CD4-positive, alpha-beta T cell (primary cell): ENCODE results near the gene PDLIM7. TPM values are rescaled to one million over a fixed set of nuclear protein-coding genes. Genes with fewer than 3 reads are reported as not detected.

Experiments used
- ATAC-seq: fragments of 200-7000 bp; cut with Tn5 transposase; one replicate; pipeline ENCODE4 v1.10.0; 2022; ENCODE audit warnings: mild to moderate bottlenecking; ENCODE audit not compliant: poor library complexity
- CTCF ChIA-PET: fragments of 350-600 bp; sonication (Branson Sonifier 250); formaldehyde crosslinking; loops from one replicate; lab custom pipeline; 2021; ENCODE audit warnings: antibody characterized with exemption, inconsistent platforms; lab: Charles Lee
- POLR2A ChIA-PET: fragments of 350-600 bp; sonication (Branson Sonifier 250); formaldehyde crosslinking; loops from one replicate; lab custom pipeline; 2021; ENCODE audit warnings: antibody characterized with exemption, inconsistent platforms; lab: Charles Lee
- DNase-seq, 14 experiments: peaks; one replicate each; pipeline ENCODE4 v3.0.0-alpha.2; 2013 to 2020; ENCODE audit warnings: mixed read lengths in 2 of 14
- H3K27ac ChIP-seq, 2 donors: one replicate each; pipeline versions ENCODE4 v1.5.1 to v1.7.0; 2013; ENCODE audit warnings: low read length in 2 of 2, low read depth in 1 of 2, mild to moderate bottlenecking in 1 of 2
- H3K27me3 ChIP-seq, 2 experiments: 1 replicate in 1 of 2; 2 replicates in 1 of 2; pipeline versions ENCODE4 v1.6.1 to v1.7.0; 2013; ENCODE audit warnings: low read length in 2 of 2, control low read depth in 1 of 2, mild to moderate bottlenecking in 1 of 2, moderate library complexity in 1 of 2; ENCODE audit not compliant: insufficient read depth in 2 of 2, control insufficient read depth in 1 of 2
- H3K36me3 ChIP-seq: one replicate; pipeline ENCODE4 v1.6.1; 2013; ENCODE audit warnings: low read length, control low read depth; ENCODE audit not compliant: insufficient read depth
- H3K4me1 ChIP-seq: one replicate; pipeline ENCODE4 v1.6.1; 2013; ENCODE audit warnings: low read length, control low read depth; ENCODE audit not compliant: insufficient read depth
- H3K4me3 ChIP-seq: one replicate; pipeline ENCODE4 v1.5.1; 2013; ENCODE audit warnings: mild to moderate bottlenecking, low read length, moderate library complexity
- H3K9me3 ChIP-seq, 2 experiments: 1 replicate in 1 of 2; 2 replicates in 1 of 2; pipeline versions ENCODE4 v1.6.1 to v1.7.0; 2013; ENCODE audit warnings: low read length in 2 of 2, mild to moderate bottlenecking in 2 of 2, control low read depth in 1 of 2, moderate library complexity in 1 of 2; ENCODE audit not compliant: control insufficient read depth in 1 of 2, insufficient read depth in 1 of 2
- H3K27ac Mint-ChIP-seq: one replicate; pipeline ENCODE4 v1.8.0; 2020; ENCODE audit warnings: mixed read lengths
- H3K27me3 Mint-ChIP-seq: one replicate; pipeline ENCODE4 v1.8.0; 2021; ENCODE audit warnings: mixed read lengths
- H3K36me3 Mint-ChIP-seq: one replicate; pipeline ENCODE4 v1.8.0; 2021; ENCODE audit warnings: low read depth, mixed read lengths
- H3K4me1 Mint-ChIP-seq: one replicate; pipeline ENCODE4 v1.8.0; 2021; ENCODE audit warnings: low read depth, mixed read lengths
- H3K4me3 Mint-ChIP-seq: one replicate; pipeline ENCODE4 v1.8.0; 2020; ENCODE audit warnings: mild to moderate bottlenecking, mixed read lengths
- H3K9me3 Mint-ChIP-seq: one replicate; pipeline ENCODE4 v1.8.0; 2020; ENCODE audit warnings: mixed read lengths
- intact Hi-C, 2 experiments: fragments of 100-400 bp; cut with DNase I in 1 of 2; cut with micrococcal nuclease in 1 of 2; formaldehyde crosslinking; loops; one replicate each; pipeline versions ENCODE4 v1.15.1 to v1.9.0; 2023 to 2025; cut with DNase I, micrococcal nuclease
- total RNA-seq, 174 experiments: library from RNA in 2 of 174; stranded (reverse) in 2 of 174; gene quantifications; one replicate each; pipeline ENCODE4 v1.2.3 and lab custom pipeline; 2021 to 2026
- TF ChIP-seq, protein P1 (sequence below): fragments of 200-600 bp; IDR thresholded peaks from one replicate; pipeline ENCODE4 v1.8.0; 2022; ENCODE audit warnings: antibody characterized with exemption, mild to moderate bottlenecking

PDLIM7 gene
- total RNA-seq, 2 experiments from 2014 or later: 5.2 to 6.0 TPM

DNA sequence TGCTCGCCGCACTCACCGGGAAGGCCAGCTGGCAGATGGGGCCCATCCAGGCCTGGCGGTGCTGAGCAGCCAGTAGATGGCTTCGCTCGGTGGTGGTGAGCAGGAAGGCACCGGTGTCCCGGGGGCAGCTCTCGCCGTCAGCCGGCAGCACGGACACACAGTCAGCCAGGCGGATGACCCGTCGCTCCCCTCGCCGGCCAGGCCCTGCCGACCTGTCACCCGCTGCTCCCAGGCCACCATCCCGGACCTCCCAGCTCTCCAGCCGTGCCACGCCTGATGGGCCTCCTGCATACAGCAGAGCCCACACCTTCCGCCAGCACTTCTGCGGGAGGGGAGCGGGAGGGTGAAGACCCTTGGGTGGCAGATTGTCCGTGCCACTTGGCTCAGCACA is 10.8 kb upstream of the PDLIM7 start:
- TF ChIP-seq, protein P1, sequence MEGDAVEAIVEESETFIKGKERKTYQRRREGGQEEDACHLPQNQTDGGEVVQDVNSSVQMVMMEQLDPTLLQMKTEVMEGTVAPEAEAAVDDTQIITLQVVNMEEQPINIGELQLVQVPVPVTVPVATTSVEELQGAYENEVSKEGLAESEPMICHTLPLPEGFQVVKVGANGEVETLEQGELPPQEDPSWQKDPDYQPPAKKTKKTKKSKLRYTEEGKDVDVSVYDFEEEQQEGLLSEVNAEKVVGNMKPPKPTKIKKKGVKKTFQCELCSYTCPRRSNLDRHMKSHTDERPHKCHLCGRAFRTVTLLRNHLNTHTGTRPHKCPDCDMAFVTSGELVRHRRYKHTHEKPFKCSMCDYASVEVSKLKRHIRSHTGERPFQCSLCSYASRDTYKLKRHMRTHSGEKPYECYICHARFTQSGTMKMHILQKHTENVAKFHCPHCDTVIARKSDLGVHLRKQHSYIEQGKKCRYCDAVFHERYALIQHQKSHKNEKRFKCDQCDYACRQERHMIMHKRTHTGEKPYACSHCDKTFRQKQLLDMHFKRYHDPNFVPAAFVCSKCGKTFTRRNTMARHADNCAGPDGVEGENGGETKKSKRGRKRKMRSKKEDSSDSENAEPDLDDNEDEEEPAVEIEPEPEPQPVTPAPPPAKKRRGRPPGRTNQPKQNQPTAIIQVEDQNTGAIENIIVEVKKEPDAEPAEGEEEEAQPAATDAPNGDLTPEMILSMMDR: no peak
- Mint-ChIP-seq H3K4me1 (no peaks in the 10 kb centered on the region), H3K4me3 (no peak overlapping the region), H3K9me3 (no peaks in the 10 kb centered on the region), H3K27me3 (no peaks in the 10 kb centered on the region), H3K27ac (no peak overlapping the region), H3K36me3 (peaks cover 25% of the 10 kb centered on the region)
- Histone ChIP-seq H3K9me3 (no peaks in the 10 kb centered on the region), H3K27ac (no peak overlapping the region), H3K27me3 (no peaks in the 10 kb centered on the region), H3K36me3 (peaks cover 29% of the 10 kb centered on the region), H3K4me1 (peaks cover 17% of the 10 kb centered on the region), H3K4me3 (peak overlapping the region; percentile 42)
- ChIA-PET POLR2A (interaction anchor here (1.9 kb wide), 1 partner anchor 29 kb away, joined by 5 read pairs; no protein-coding TSS in a partner anchor), CTCF (interaction anchor here (1.0 kb wide), 1 partner anchor 104 kb away, joined by 3 read pairs; no protein-coding TSS in a partner anchor)
- DNase-seq (peak in 1 of 14 experiments; percentile 30), ATAC-seq (no peak)
- intact Hi-C loops: no loop called here

DNA sequence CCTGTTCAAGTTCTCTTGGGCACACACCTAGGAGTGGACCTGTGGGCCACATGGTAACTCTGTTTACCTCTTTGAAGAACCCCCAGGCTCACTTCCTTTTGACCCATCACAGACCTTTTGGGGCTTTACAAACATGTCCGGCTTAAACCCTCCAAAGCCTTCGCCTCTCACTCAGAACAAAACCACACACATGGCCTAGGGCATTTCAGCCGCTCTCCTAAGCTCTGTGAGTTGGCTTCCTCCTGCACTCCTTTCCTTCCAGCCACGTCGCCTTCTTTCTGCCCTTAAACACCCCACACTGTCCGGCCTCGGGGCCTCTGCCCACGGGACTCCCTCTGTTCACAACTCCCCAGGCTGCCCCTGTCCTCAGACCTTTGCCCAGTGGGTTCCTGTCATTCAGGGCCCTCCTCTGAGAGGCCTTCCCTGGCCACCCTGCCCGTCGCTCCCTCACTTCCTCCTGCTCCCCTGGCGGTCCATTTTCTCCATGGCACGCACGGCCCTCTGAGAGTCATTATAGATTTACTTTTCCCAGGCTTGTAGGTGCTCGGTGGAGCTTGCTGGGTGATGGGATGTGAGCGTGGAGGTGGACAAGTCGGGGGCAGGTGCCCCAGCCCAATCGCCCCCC is 10.3 kb upstream of the PDLIM7 start:
- intact Hi-C loops: no loop called here
- peaks cover 24% of the 10 kb centered on the region for H3K36me3 ChIP-seq
- Mint-ChIP-seq H3K9me3 (no peaks in the 10 kb centered on the region), H3K4me1 (no peaks in the 10 kb centered on the region), H3K4me3 (no peak overlapping the region), H3K36me3 (peaks cover 20% of the 10 kb centered on the region), H3K27ac (no peak overlapping the region), H3K27me3 (no peaks in the 10 kb centered on the region)
- H3K4me1 ChIP-seq: peaks cover 17% of the 10 kb centered on the region
- DNase-seq: peak in 1 of 14 experiments; percentile 35
- peak overlapping the region; percentile 42 for H3K4me3 ChIP-seq
- no peak for ATAC-seq
- TF ChIP-seq, protein P1: no peak
- H3K9me3 ChIP-seq: no peaks in the 10 kb centered on the region
- CTCF ChIA-PET: no interaction called here
- H3K27me3 ChIP-seq: no peaks in the 10 kb centered on the region
- no peak overlapping the region for H3K27ac ChIP-seq
- POLR2A ChIA-PET: interaction anchor here (1.9 kb wide), 1 partner anchor 29 kb away, joined by 5 read pairs; no protein-coding TSS in a partner anchor

DNA sequence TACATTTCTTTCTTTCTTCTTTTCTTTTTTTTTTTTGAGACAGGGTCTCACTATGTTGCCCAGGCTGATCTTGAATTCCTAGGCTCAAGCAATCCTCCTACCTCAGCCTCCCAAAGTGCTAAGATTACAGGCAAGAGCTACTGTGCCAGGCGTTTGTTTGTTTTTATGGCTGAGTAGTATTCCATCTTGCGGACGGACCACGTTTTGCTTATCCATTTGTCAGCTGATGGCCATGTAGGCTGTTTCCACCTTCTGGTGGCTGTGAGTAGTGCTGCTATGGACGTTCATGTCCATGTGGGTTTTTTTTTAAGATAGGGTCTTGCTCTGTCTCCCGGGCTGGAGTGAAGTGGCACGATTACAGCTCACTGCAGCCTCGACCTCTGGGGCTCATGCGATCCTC is 9.8 kb upstream of the PDLIM7 start:
- Mint-ChIP-seq H3K4me1 (no peaks in the 10 kb centered on the region), H3K27ac (no peak overlapping the region), H3K4me3 (no peak overlapping the region), H3K27me3 (no peaks in the 10 kb centered on the region), H3K36me3 (peaks cover 15% of the 10 kb centered on the region), H3K9me3 (no peaks in the 10 kb centered on the region)
- Histone ChIP-seq H3K9me3 (no peaks in the 10 kb centered on the region), H3K36me3 (peaks cover 18% of the 10 kb centered on the region), H3K27ac (no peak overlapping the region), H3K4me3 (no peak overlapping the region), H3K4me1 (peaks cover 17% of the 10 kb centered on the region), H3K27me3 (no peaks in the 10 kb centered on the region)
- POLR2A ChIA-PET: no interaction called here
- intact Hi-C loops: no loop called here
- TF ChIP-seq, protein P1: no peak
- ATAC-seq (no peak), DNase-seq (peak in 1 of 14 experiments; percentile 33)
- CTCF ChIA-PET: no interaction called here
